ENCODE measurements around the gene TSPAN9. TPM values are rescaled to one million over a fixed set of nuclear protein-coding genes. Genes with fewer than 3 reads are reported as not detected.

Gene TSPAN9
- total and polyA plus RNA-seq, 9 of the 15 experiments (the other 6 are each of a cell fraction or from before 2014, with no cell fraction given): 0.23 to 2.1 (median 0.60) TPM; not detected in 2

- TF ChIP-seq RAD21 (CRISPR knock-in tag; conservative IDR thresholded peaks at IDR 0.05 in 1 of 2, IDR thresholded peaks at IDR 0.05 in 1 of 2) (peak; percentile 58 to 82), SMC3 (conservative IDR thresholded peaks at IDR 0.05; ENCODE audit: insufficient read depth, low read depth, low read length) (peak; percentile 64), KDM1A (IDR thresholded peaks at IDR 0.05) (no peak), ESRRB (CRISPR knock-in tag; IDR thresholded peaks at IDR 0.05; ENCODE audit: borderline replicate concordance) (no peak), MBD1 (CRISPR knock-in tag; IDR thresholded peaks at IDR 0.05) (no peak), CTCF (IDR thresholded peaks at IDR 0.05 in 2 of 3, conservative IDR thresholded peaks at IDR 0.05 in 1 of 3; ENCODE audit: insufficient read depth in 2 of 3, low read depth in 1 of 3, low read length in 3 of 3) (peak; percentile 78 to 87 (median 83)), CTCFL (IDR thresholded peaks at IDR 0.05; ENCODE audit: borderline replicate concordance, insufficient read depth, low read depth, low read length, poor library complexity, severe bottlenecking) (peak; percentile 64), DEAF1 (CRISPR knock-in tag; IDR thresholded peaks at IDR 0.05) (0 out of 2 replicates have a peak, but pooled peaks have one; percentile 4), ETV1 (tag; conservative IDR thresholded peaks at IDR 0.05; ENCODE audit: low read depth) (no peak)
These were observed 198.2 kb downstream of the TSPAN9 start (continued) for GRCh38 chr12:3275171-3276041.

Data from K562 (cell line).